Activated naive CD8-positive, alpha-beta T cell treated with anti-CD3 and anti-CD28 coated beads, Interleukin-2, amount 50 U/mL, for 16 hours (primary cell): ENCODE data around the gene SCFD2.
"Not testable (repeated sequence)": the region's sequence is repeated elsewhere in the genome, so short reads cannot be mapped to it uniquely, and the experiment has no call there.

Source experiments
- DNase-seq: peaks from one replicate; pipeline ENCODE4 v3.0.0-alpha.2; 2020; ENCODE audit warnings: low read depth, low spot score

SCFD2 gene

GRCh38 chr4:53346392-53346791 lies 19.5 kb downstream of the SCFD2 start:
- not testable (repeated sequence) for DNase-seq

- DNase-seq, result not testable (repeated sequence)
Measured at GRCh38 chr4:53340145-53340544, 25.7 kb downstream of the SCFD2 start.

- not testable (repeated sequence) for DNase-seq
Measured at GRCh38 chr4:53334916-53335315, 30.9 kb downstream of the SCFD2 start.

GRCh38 chr4:53326535-53326934 lies 39.3 kb downstream of the SCFD2 start:
- DNase-seq, result no peak

- no peak for DNase-seq
Measured at GRCh38 chr4:53322696-53323095, 43.2 kb downstream of the SCFD2 start.

- DNase-seq, result no peak
Measured at GRCh38 chr4:53321984-53322289, 43.9 kb downstream of the SCFD2 start.

GRCh38 chr4:53321151-53321983 lies 44.5 kb downstream of the SCFD2 start:
- no peak for DNase-seq

GRCh38 chr4:53315300-53315699 lies 50.6 kb downstream of the SCFD2 start:
- no peak for DNase-seq

- DNase-seq, result no peak
Measured at GRCh38 chr4:53314252-53314651, 51.6 kb downstream of the SCFD2 start.

GRCh38 chr4:53313510-53313909 lies 52.4 kb downstream of the SCFD2 start:
- DNase-seq, result no peak

GRCh38 chr4:53309321-53310040 lies 56.4 kb downstream of the SCFD2 start:
- DNase-seq, result no peak

- DNase-seq, result no peak
Measured at GRCh38 chr4:53307819-53308780, 57.8 kb downstream of the SCFD2 start.

- no peak for DNase-seq
Measured at GRCh38 chr4:53307210-53307609, 58.7 kb downstream of the SCFD2 start.

GRCh38 chr4:53306729-53307128 lies 59.1 kb downstream of the SCFD2 start:
- DNase-seq, result no peak

GRCh38 chr4:53292209-53292608 lies 73.7 kb downstream of the SCFD2 start:
- not testable (repeated sequence) for DNase-seq

GRCh38 chr4:53281438-53281837 lies 84.4 kb downstream of the SCFD2 start:
- no peak for DNase-seq

GRCh38 chr4:53280846-53281245 lies 85.0 kb downstream of the SCFD2 start:
- DNase-seq, result no peak

GRCh38 chr4:53274609-53275268 lies 91.1 kb downstream of the SCFD2 start:
- no peak for DNase-seq

GRCh38 chr4:53273726-53274125 lies 92.1 kb downstream of the SCFD2 start:
- no peak for DNase-seq

- DNase-seq, result no peak
Measured at GRCh38 chr4:53267026-53267425, 98.8 kb downstream of the SCFD2 start.

GRCh38 chr4:53255986-53256385 lies 109.9 kb downstream of the SCFD2 start:
- DNase-seq, result not testable (repeated sequence)
